Measurements from ENCODE around the gene ATP2C1.

DNA sequence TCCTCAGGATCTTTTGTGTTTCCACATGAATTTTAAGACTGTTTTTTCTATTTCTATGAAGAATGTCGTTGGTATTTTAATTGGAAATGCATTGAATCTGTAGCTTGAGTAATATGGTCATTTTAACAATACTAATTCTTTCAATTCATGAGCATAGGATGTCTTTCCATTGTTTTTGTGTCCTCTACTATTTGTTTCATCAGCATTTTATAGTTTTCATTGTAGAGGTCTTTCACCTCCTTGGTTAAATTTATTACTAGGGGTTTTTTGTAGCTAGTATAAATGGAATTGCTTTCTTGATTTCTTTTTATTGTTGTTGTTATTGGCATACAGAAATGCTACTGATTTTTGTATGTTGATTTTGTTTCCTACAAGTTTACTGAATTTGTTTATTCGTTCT lies 17.3 kb upstream of the ATP2C1 start:
- TF ChIP-seq, protein P1, sequence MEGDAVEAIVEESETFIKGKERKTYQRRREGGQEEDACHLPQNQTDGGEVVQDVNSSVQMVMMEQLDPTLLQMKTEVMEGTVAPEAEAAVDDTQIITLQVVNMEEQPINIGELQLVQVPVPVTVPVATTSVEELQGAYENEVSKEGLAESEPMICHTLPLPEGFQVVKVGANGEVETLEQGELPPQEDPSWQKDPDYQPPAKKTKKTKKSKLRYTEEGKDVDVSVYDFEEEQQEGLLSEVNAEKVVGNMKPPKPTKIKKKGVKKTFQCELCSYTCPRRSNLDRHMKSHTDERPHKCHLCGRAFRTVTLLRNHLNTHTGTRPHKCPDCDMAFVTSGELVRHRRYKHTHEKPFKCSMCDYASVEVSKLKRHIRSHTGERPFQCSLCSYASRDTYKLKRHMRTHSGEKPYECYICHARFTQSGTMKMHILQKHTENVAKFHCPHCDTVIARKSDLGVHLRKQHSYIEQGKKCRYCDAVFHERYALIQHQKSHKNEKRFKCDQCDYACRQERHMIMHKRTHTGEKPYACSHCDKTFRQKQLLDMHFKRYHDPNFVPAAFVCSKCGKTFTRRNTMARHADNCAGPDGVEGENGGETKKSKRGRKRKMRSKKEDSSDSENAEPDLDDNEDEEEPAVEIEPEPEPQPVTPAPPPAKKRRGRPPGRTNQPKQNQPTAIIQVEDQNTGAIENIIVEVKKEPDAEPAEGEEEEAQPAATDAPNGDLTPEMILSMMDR (IDR thresholded peaks at IDR 0.05) = no peak
- TF ChIP-seq POLR2AphosphoS5 (IDR thresholded peaks at IDR 0.05) (no peak), POLR2A (IDR thresholded peaks at IDR 0.05) (no peak), EP300 (IDR thresholded peaks at IDR 0.05) (no peak)
